Lung (tissue), 12 donors: ENCODE data around the gene GTF2E1. TPM values are rescaled to one million over a fixed set of nuclear protein-coding genes. Genes with fewer than 3 reads are reported as not detected.

Experiments used
- ATAC-seq: fragments of 200-7000 bp; cut with Tn5 transposase; one replicate; pipeline ENCODE4 v1.9.1; 2020; ENCODE audit warnings: moderate number of reproducible peaks; ENCODE audit not compliant: insufficient read depth, low FRiP score
- DNase-seq, 3 donors: peaks; one replicate each; pipeline ENCODE4 v3.0.0-alpha.2; 2013 to 2017
- H3K27ac ChIP-seq, 2 donors: one replicate each; pipeline ENCODE4 v1.5.1; 2013; ENCODE audit warnings: mild to moderate bottlenecking in 2 of 2, moderate library complexity in 2 of 2, control low read depth in 1 of 2, inconsistent platforms in 1 of 2, low read depth in 1 of 2, low read length in 1 of 2
- H3K27me3 ChIP-seq, 3 donors: one replicate each; pipeline ENCODE4 v1.5.1; 2013; ENCODE audit warnings: low read length in 2 of 3; ENCODE audit not compliant: control insufficient read depth in 3 of 3, insufficient read depth in 3 of 3
- H3K36me3 ChIP-seq, 4 donors: one replicate each; pipeline ENCODE4 v1.5.1; 2013; ENCODE audit warnings: low read length in 4 of 4, mild to moderate bottlenecking in 1 of 4, moderate library complexity in 1 of 4; ENCODE audit not compliant: control insufficient read depth in 4 of 4, insufficient read depth in 4 of 4
- H3K4me1 ChIP-seq, 5 donors: one replicate each; pipeline ENCODE4 v1.5.1; 2013; ENCODE audit warnings: low read length in 5 of 5, mild to moderate bottlenecking in 2 of 5, moderate library complexity in 1 of 5; ENCODE audit not compliant: control insufficient read depth in 5 of 5, insufficient read depth in 5 of 5
- H3K4me3 ChIP-seq: one replicate; pipeline ENCODE4 v1.5.1; 2013; ENCODE audit warnings: mild to moderate bottlenecking, control low read depth, moderate library complexity
- H3K9ac ChIP-seq, 2 donors: one replicate each; pipeline ENCODE4 v1.5.1; 2013; ENCODE audit warnings: low read length in 2 of 2, control low read depth in 1 of 2; ENCODE audit not compliant: insufficient read depth in 1 of 2
- H3K9me3 ChIP-seq, 4 donors: one replicate each; pipeline ENCODE4 v1.5.1; 2013; ENCODE audit warnings: low read length in 3 of 4, mild to moderate bottlenecking in 1 of 4, moderate library complexity in 1 of 4; ENCODE audit not compliant: control insufficient read depth in 4 of 4, insufficient read depth in 3 of 4
- WGBS, 2 donors: extraction: QIAGEN DNeasy Blood & Tissue Kit; methylation state at CpG; one replicate each; pipeline ENCODE4 v1.1.7; 2013; 5-methylcytosine and 5-hydroxymethylcytosine counted together
- polyA plus RNA-seq, 2 donors: library from polyadenylated mRNA; stranded (reverse); fragments of 200-250 nt; gene quantifications; one replicate each; pipeline ENCODE4 v1.2.1, GENCODE V29; 2013
- total RNA-seq, 2 donors: library from RNA; depleted of rRNA in 1 of 2; stranded (reverse); fragments of >200 nt in 1 of 2; gene quantifications; one replicate each; pipeline ENCODE4 v1.2.1, GENCODE V29; 2014 to 2021
- TF ChIP-seq, protein P1 (sequence below): IDR thresholded peaks from 2 replicates; pipeline ENCODE4 v1.5.1; 2012; ENCODE audit warnings: mild to moderate bottlenecking; ENCODE audit errors: control extremely low read depth, extremely low read depth
- donor health status: control.
- donor health status: control.
- donor health status: Bipolar disorder and iron deficiency.
- donor health status: healthy.
- donor health status: DM: yes; HTN: yes; CAD: no.

GTF2E1 gene
- total and polyA plus RNA-seq, 4 donors: 4.1 to 14.8 (median 10.1) TPM

- H3K27me3 ChIP-seq: peaks cover 0 to 6% (median 0%) of the 10 kb centered on the region in 3 donors
- no peak overlapping the region for H3K27ac ChIP-seq
- TF ChIP-seq, protein P1, sequence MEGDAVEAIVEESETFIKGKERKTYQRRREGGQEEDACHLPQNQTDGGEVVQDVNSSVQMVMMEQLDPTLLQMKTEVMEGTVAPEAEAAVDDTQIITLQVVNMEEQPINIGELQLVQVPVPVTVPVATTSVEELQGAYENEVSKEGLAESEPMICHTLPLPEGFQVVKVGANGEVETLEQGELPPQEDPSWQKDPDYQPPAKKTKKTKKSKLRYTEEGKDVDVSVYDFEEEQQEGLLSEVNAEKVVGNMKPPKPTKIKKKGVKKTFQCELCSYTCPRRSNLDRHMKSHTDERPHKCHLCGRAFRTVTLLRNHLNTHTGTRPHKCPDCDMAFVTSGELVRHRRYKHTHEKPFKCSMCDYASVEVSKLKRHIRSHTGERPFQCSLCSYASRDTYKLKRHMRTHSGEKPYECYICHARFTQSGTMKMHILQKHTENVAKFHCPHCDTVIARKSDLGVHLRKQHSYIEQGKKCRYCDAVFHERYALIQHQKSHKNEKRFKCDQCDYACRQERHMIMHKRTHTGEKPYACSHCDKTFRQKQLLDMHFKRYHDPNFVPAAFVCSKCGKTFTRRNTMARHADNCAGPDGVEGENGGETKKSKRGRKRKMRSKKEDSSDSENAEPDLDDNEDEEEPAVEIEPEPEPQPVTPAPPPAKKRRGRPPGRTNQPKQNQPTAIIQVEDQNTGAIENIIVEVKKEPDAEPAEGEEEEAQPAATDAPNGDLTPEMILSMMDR: no peak
- H3K9me3 ChIP-seq: no peaks in the 10 kb centered on the region
- H3K9ac ChIP-seq: no peak overlapping the region
- DNase-seq (no peak), ATAC-seq (no peak)
- WGBS, 2 donors: 65 to 83% methylated on average over 2 of the region's 2 CpGs
- no peaks in the 10 kb centered on the region for H3K36me3 ChIP-seq
- H3K4me3 ChIP-seq: no peak overlapping the region
- H3K4me1 ChIP-seq: peaks cover 0 to 5% (median 0%) of the 10 kb centered on the region in 5 donors
Observed at GRCh38 chr3:120795959-120796358, 53.4 kb downstream of the GTF2E1 start.

DNA sequence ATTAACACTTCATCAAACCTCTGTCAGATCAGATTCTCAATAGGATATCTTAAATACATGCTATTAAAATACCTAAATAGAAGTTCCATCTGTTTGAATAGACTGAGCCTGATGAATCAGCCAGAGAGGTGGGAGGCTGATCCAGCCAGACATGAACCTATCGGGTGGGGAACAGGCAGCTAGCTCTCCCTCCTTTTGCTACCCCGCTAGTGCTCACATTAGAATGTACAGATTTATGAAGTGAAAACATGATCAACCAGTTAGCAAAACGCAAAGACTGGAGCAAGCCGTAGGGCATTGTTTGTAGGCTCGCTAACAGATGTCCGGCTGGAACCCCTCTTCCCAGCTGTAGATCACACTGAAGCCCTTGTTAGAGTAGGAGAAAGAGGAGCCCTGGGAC is 54.4 kb downstream of the GTF2E1 start:
- WGBS, 2 donors: 73 to 79% methylated on average over 6 of the region's 6 CpGs

GRCh38 chr3:120797857-120798256 is 55.3 kb downstream of the GTF2E1 start:
- WGBS, 2 donors: 82 to 84% methylated on average over 2 of the region's 2 CpGs

More for the DNA sequence above, 54.4 kb downstream of the GTF2E1 start:
- Histone ChIP-seq H3K4me3 (no peak overlapping the region), H3K9me3 (no peaks in the 10 kb centered on the region), H3K4me1 (peaks cover 0 to 5% (median 0%) of the 10 kb centered on the region in 5 donors), H3K36me3 (no peaks in the 10 kb centered on the region), H3K27ac (no peak overlapping the region), H3K27me3 (peaks cover 0 to 6% (median 0%) of the 10 kb centered on the region in 3 donors), H3K9ac (no peak overlapping the region)
- TF ChIP-seq, protein P1: no peak
- ATAC-seq: no peak
- peak; percentile 22 to 59 (median 51) for DNase-seq

More at GRCh38 chr3:120797857-120798256, 55.3 kb downstream of the GTF2E1 start:
- ATAC-seq: no peak
- Histone ChIP-seq H3K27me3 (peaks cover 0 to 6% (median 0%) of the 10 kb centered on the region in 3 donors), H3K9me3 (no peaks in the 10 kb centered on the region), H3K9ac (no peak overlapping the region), H3K4me3 (no peak overlapping the region), H3K4me1 (peaks cover 0 to 5% (median 0%) of the 10 kb centered on the region in 5 donors), H3K27ac (no peak overlapping the region), H3K36me3 (no peaks in the 10 kb centered on the region)
- TF ChIP-seq, protein P1: no peak
- DNase-seq: no peak
